ENCODE data around the gene PTPN12.
"Not testable (repeated sequence)": the region's sequence is repeated elsewhere in the genome, so short reads cannot be mapped to it uniquely, and the experiment has no call there.

Gene PTPN12

DNA sequence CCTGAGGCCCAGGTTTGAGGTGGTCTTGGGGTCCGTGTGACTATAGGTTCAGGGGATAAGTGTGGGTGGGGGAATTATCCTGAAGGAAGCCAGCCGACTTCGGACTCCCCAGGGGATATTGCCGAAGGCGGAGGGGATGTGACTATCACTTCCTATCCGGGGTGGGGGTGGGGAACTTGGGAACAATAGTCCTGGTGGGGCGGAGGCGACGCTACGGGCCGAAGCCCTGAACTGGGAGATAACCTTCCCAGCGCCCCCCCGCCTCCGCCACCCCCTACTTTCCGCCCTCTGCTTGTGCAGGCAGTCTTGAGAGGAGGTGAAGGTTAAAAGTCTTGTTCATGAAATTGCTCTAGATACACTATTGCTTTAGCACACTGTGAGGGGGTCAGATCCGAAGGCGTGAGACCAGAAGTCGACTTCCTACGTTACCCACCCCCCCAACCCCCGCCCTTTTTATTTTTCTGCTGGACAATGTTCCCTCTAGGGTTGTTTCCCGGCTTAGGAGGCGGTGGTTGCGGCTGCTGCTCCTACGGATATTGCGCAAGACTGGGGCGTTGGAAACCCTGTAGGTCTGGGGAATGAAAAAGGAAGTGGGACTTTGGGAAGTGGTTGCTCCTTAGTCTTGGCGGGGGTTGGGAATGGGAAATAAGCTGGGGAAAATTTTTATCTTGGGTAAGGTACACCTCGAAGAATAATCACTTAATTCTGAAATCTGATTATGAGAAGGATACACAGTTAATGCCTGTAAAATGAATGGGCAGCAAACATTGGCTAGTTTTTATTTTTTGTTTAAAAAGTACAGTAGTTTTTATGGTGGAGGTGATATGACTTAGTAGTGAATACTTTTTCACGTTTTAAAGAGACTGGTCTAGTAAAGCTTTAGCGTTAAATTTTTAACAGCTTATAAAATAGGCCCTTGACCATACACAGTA is 1.5 kb downstream of the PTPN12 start:
- DNase-seq (ENCODE audit: low spot score), result peak; percentile 96

DNA sequence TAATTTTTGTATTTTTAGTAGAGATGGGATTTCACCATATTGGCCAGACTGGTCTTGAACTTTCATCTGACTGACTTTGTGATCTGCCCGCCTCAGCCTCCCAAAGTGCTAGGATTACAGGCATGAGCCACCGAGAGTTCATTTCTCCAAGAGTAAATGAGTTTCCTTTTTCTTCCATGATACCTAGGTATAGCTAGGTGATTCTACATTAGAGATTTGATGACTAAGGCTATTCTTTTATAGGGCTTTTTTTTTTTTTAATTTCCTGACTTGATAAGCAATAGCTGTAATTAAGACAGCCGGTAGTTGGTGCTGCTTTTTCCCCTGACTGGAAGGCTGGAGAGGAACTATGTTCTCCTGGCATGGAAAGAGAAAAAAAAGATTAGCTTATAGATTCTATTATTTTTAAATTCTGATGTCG is 3.3 kb downstream of the PTPN12 start:
- no peak for DNase-seq (ENCODE audit: low spot score)

DNA sequence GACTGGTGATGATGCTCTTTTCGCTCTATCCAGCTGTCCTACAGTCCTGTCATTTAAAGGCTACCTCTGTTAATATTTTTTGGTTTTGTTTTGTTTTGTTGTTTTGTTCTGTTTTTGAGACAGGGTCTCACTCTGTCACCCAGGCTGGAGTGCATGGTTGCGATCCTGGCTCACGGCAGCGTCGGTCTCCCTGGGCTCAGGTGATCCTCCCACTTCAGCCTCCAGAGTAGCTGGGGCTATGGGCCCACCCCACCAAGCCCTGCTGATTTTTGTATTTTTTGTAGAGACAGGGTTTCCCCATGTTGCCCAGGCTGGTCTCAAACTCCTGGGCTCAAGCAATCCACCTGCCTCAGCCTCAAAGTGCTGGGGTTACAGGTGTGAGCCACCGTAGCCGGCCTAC is 3.9 kb downstream of the PTPN12 start:
- not testable (repeated sequence) for DNase-seq (ENCODE audit: low spot score)

DNA sequence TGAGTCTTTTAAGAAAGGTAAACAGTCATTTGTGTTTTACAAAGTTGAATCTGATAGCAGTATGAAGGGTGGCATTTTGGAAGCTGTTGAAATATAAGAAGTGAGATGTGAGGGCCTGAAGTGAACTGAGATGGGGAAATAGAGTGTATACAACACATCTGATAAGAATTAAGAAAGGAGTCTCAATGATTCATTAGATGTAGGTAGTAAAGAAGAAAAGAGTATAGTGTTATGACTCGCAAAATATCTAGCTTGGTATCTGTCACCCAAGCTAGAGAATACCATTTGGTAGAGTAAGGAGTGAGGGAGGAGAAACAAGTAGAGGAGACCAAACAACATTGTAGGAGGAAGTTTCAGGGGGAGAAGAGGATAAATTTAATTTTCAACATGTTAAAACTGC is 5.3 kb downstream of the PTPN12 start:
- DNase-seq (ENCODE audit: low spot score), result peak; percentile 24

DNA sequence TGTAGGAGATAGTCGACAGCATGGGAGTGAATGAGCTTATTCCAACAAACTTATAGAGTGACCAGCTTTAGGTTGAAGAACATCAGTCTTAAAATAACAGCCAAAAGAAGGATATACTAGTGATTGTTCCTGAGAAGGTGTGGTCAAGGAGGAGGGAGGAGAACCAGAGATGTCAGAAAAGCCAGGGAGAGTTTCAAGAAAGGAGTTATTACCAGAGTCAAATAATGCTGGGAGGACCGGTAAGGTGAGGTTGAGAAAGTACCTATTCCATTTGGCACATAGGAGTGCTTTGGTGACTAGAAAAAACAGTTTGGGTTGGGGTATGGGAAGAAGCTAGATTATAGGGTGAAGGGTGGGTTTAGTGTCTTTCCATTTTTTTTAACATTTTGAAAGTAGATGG is 5.8 kb downstream of the PTPN12 start:
- DNase-seq (ENCODE audit: low spot score), result no peak

DNA sequence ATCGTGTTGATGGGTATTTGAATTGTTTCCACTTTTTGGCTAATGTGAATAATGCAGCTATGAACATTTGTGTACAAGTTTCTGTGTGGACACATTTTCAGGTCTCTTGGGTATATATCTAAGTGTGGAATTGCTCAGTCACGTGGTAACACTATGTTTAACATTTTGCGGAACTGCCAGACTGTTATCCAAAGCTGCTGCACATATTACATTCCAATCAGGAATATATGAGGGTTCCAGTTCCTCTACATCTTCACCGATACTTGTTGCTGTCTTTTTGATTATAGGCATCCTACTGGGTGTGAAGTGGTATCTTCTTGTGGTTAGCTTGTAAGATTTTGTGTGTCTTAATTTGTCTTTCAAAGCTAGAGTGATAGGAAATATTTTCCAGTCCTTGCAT is 6.8 kb downstream of the PTPN12 start:
- no peak for DNase-seq (ENCODE audit: low spot score)

DNA sequence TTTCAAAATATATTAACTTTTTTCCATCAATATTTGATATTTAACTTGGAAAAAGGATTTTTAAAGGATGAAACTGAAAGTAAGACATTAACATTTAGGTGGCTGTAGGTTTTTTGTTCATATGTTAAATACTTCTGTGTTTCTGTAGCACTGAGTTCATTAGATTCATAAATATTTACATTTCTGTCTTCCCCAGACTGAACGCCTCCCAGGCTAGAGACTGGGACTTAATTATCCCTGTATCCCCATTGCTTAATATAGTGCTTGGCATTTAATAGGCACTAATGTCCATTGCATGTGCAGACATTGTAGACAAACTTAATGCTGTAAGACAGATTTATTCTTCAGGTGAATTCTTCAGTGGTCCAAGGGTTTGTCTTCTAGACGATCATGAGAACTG is 7.4 kb downstream of the PTPN12 start:
- DNase-seq (ENCODE audit: low spot score), result no peak

DNA sequence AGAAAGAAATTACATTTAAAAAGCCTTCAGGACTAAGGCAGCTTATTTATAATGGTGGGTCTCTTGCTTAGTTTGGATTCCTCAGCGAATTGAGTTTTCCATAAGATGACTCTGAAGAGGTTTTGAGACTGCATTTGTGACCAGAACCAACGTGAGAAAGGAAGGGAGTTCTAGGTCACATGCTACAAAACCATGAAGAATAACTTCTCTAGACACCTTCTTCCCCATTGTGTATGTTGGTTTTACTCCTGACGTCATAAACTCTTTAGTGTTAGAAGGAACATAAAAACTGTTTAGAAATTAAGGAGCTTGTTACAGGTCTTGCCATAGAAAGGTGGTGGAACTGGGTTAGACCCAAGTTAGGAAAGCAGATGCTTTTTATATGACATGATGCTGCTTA is 11.1 kb downstream of the PTPN12 start:
- no peak for DNase-seq (ENCODE audit: low spot score)

DNA sequence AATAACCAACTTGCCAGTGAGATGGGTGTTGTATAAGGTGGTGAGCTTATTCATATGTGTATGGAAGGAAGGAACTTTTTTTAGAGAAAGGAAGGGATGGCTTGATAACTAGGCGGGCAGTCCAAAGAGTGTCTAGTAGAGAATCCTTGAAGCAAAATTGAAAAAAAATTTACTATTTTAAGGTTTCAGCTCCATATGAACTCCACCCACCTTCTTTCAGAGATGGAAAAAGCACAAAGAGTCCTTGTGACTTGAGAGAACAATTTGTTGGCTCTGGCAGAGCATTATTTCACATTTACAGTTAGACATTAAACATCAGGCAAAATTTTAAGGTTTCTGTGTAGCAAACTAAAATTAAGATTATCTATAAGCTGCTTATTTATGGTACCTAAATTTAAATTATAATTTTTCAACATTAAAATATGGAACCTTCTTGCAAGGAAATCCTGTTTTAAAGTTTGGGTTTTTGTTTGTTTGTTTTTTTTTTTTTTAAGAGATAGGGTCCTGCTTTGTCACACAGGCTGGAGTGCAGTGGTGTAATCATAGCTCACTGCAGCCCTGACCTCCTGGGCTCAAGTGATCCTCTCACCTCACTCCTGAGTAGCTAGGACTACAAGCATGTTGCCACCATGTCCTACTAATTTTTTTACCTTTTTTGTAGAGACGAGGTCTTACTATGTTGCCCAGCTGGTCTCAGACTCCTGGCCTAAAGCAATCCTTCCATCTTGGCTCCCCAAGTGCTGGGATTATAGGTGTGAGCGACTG is 12.2 kb downstream of the PTPN12 start:
- no peak for DNase-seq (ENCODE audit: low spot score)

DNA sequence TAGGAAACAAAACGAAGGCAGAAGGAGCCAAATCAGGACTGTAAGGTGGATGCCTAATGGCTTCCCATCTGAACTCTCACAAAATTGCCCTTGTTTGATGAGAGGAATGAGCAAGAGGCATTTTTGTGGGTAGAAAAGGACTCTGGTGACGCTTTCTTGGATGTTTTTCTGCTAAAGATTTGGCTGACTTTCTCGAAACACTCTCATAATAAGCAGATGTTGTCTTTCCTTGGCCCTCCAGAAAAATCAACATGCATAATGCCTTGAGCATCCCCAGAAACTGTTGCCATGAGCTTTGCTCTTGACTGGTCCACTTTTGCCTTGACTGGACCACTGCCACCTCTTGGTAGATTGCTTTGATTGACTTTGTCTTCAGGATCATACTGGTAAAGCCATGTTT is 13.5 kb downstream of the PTPN12 start:
- DNase-seq (ENCODE audit: low spot score), result no peak

DNA sequence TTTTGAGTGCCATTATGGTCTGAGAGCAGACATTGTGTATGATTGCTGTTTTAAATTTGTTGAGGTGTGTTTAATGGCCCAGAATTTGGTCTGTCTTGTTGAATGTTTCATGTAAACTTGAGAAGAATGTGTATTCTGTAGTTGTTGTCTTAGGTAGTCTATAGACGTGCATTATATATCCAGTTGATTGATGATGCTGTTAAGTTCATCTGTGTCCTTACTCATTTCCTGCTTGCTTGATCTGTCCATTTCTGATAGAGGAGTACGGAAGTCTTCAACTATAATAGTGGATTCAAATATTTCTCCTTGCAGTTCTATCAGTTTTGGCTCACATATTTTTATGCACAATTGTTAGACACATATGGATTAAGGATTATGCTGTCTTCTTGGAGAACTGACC is 16.0 kb downstream of the PTPN12 start:
- no peak for DNase-seq (ENCODE audit: low spot score)

DNA sequence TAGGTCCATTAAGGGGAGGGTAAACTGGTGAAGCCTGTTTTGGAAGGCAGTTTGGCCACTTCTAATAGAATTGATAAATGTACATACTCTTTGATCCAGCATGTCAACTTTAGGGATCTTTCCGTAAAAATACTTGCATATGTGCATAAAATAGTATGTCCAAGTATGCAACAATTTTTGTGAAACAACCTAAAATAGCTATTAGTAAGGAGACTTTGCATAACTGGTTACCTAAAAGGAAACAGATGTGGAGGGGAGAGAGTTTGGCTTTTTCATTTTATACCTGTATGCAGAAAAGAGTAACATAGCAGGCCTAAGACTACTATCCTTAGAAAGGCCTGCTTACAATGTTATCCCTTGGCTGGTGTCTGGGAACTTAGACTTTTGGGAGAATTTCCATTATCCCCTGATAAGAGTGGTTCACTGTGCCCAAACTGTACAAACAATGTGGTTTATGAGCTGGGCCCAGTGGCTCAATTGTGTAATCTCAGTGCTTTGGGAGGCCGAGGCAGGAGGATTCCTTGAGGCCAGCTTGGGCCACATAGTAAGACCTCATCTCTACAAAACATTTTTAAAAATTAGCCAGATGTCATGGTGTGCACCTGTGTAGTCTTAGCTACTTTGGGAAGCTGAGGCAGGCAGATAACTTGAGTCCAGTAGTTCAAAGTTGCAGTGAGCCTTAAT is 21.3 kb downstream of the PTPN12 start:
- no peak for DNase-seq (ENCODE audit: low spot score)

DNA sequence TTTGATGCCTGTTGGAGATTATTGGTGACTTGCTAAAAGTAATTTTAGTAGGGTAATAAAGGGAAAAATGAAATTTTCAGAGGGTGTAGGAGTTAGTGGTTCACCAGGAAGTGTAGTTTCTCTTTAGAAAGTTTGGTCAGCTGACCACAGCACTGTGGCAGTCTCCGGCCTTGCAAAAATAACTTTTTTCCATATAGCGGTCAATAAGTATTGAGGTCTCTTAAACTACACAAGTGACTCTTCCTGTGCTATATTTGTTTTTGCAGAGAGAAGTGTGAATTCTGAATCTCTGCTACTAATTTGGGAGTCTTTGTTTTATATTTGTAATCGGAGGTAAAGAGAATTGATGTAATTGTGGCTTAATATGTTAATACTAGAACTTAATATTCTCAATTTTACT is 24.3 kb downstream of the PTPN12 start:
- DNase-seq (ENCODE audit: low spot score), result no peak

DNA sequence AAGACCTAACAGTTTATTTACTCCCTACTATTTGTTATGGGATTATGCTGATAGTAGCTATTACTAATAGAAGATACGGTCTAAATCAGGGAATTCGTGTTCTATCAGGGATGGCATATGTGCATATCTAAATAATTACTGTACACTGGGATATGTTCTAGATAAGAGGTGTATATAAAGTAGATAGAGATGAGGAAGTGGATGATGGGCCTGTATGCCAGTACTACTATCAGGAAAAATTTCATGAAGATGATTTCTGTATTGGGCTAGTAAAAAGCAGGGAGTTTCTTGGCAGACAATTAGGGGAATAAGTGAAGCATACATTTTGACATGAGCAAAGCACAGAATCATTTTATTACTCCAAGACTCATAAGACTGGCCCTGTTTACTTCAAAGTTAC is 26.2 kb downstream of the PTPN12 start:
- DNase-seq (ENCODE audit: low spot score), result no peak

DNA sequence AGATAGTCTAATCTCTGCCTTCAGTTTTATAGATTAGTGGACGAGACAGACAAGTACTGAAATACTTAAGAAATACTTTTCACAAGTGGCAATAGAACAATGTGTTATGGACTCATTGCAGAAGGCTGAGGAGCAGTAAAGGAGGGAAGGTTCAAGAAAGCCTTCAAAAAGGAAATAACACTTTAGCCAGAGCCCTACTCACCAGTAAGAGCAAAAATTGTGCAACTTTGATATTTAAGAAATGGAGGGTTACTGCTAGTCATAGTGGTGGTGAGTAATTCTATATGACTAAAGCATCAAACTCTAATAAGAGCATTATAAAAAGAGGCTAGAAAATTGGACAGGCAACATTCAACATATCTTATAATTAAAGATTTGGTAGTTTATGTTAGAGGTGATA is 28.8 kb downstream of the PTPN12 start:
- no peak for DNase-seq (ENCODE audit: low spot score)

DNA sequence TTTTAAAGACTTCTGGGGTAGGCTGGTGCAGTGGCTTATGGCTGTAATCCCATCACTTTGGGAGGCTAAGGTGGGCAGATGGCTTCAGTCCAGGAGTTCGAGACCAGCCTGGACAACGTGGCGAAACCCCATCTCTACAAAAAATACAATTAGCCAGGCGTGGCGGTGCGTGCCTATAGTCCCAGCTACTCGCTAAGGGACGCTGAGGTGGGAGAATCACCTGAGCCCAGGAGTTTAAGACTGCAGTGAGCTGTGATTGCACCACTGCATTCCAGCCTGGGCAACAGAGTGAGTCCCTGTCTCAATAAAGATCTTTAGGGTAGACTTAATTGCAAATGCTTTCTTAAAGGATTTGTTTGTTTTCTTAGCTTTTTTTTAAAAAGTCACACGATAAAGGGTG is 29.3 kb downstream of the PTPN12 start:
- DNase-seq (ENCODE audit: low spot score), result no peak

DNA sequence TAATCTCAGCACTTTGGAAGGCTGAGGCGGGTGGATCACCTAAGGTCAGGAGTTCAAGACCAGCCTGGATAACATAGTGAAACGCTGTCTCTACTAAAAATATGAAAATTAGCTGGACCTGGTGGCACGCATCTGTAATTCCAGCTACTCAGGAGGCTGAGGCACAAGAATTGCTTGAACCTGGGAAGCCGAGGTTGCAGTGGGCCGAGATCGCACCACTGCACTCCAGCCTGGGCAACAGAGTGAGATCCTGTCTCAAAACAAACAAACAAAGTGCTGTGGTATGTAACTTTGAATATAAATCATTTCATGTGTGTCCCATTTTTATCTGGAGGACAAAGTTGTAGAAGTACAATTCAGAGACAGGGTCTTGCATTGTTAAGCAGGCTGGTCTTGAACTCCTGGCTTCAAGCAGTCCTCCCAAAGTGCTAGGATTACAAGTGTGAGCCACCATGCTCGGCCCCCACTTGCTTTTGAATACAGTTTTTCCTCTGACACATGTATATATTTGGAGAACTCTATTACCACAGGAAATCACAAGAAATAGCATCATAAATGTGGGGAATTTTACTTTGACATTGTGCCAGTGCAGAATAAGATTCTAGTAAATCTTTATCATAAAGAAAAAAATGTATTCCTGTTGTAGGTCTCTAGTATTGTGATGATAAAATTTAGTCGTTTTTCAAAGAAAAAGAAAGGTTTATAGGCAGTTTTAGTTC is 32.6 kb downstream of the PTPN12 start:
- DNase-seq (ENCODE audit: low spot score), result no peak

DNA sequence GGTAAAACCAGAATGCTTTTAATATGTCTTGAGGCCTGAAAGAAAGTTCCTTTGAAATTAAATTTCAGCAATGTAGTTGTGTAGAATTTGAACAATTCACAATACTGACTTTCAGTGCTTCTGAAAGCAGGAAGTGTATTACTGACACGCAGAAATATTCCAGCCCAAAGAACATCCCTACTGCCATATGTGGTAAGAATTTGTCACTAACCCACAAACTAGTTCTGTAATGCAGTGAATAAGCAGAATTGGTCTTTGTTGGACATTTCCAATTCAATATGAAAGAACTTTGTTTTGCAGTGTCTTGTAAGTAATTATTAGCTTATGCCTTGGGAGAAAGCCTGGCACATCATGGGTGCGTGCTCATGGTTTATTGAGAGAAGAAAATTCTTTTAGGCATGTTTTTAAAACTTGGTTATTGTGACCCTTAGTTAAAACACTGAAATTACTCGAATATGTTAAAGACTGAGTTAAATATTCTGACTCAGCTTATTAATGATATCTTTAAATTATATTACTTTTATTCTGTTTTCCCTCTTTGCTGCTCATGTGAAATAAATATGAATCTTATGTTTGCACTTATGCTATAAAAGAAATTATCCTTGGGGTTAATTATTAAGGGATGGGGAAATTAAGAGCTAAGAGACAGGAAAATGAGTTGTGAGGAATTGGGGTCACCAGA is 33.4 kb downstream of the PTPN12 start:
- peak; percentile 33 for DNase-seq (ENCODE audit: low spot score)

DNA sequence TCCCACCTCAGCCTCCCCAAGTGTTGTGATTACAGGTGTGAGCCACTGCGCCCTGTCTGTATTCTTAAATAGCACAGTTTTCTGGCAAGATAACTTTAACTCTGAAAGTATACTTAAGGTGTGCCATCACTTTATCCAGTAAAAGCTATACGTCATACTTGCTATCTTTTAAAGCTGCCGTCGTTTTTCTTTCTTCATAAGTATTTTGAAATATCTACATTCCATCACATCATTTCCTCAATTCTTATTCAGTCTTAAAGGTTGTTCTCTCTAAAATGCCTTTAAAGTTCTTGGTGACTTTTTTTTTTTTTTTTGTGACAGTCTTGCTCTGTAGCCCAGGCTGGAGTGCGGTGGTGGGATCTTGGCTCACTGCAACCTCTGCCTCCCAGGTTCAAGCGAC is 34.7 kb downstream of the PTPN12 start:
- DNase-seq (ENCODE audit: low spot score), result no peak

DNA sequence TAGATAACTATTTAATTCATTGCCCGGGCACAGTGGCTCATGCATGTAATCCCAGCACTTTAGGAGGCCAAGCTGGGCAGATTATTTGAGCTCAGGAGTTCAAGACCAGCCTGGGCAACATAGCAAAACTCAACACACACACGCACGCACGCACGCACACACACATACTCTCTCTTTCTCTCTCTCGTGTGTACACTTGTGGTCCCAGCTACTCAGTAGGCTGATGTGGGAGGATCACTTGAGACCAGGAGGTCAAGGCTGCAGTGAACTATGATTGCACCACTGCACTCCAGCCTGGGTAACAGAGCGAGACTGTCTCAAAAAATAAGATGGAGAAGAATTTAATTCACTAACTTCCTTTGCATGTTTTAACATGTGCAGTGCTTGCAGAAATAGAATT is 38.1 kb downstream of the PTPN12 start:
- no peak for DNase-seq (ENCODE audit: low spot score)

DNA sequence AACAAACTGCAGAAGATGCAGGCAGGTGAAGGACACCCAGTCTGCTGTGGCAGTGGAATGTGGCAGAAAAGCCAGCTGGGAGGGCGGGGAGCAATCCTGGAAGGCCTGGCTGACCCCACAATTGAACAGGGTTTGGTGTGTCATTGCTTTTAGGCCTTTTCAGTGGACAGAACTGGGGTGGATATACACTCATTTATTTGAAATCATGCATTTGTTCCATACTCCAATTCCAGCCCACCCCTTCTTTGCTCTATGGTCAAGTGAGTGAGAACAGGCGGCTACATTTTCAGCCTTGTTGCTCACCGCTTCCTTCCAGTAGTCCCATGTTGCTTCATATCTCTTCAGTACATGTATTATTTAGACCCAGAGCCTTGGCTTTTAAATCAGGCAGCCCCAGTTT is 39.8 kb downstream of the PTPN12 start:
- DNase-seq (ENCODE audit: low spot score), result no peak

DNA sequence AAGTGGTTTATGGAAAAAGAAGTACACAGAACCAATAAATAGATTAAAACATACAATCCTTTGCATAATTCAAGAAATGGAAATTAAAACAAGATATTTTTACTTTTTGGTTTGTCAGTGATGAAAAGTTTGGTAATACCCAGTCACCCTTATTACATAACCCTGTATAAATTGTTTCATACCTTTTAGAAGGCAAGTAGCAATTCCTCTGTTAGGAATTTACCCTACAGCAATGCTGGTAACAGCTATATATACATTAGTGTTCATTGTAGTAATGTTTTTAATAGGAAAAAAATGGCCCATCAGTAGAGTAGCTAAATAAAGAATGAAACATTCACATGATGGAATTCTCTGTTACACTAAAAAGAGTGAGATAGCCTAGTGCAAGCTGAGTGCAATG is 42.7 kb downstream of the PTPN12 start:
- DNase-seq (ENCODE audit: low spot score), result no peak

Data from RKO (cell line).